ENCODE data around the gene TCFL5.

The TCFL5 gene

DNA sequence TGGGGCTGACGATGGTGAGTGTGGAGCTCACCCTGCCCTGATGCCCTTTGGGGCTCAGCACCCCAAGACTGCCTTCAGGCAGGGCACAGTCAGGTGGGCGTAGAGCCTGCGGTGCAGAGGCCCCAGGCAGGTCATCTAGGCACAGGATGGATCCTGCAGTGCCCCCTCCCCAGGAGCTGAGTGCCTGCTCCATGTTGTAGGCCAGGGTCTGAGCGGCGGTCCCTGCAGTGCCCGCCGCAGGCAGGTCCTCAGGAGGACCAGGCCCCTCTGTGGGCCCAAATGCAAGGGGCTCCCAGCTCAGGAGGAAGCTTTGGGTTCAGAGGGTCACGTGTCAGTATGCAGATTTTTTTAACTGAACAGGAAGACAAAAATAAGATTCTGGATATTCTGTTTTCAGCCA lies 62.6 kb downstream of the TCFL5 start:
- no peak for DNase-seq (ENCODE audit: low read depth, low spot score)

DNA sequence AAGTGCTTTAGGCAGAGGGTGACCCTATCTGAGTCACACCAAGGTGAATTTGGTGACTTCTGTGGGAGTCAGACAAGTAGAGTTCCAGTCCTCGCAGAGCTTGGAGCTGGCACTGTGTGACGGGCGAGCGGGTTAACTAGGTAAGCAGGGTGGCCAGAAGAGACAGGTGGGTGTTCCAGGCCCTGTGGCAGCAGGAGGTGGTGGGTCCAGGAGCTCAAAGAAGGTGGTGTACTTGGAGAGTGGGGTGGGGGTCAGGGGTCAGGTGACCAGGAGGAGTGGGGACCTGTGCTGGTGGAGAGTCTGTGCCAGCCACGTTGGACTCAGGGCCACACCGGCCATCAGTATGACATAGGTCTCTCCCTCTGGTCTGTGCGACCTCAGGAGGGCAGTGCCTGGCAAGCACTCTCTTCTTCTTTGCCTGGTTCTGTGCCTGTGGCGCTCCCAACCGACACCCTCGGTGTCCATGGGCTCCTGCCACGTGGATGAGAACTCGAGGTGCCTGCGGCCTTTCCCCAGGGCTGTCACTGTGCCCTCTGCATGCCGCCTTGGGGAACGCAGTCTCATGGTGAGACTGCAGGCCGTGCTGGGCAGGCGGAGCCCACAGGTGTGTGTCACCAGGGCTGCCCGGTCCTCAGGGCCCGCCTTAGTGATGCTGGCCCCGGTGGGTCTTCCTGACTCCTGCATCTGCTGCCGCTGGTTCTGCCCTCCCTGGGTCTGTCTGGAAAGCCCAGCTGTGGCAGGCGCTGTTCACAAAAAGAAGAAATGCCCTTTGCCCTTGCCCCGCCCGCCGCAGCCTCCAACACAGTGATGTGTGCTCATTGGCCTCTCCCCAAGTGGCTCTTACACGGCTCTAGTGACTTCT lies 63.7 kb downstream of the TCFL5 start:
- DNase-seq (ENCODE audit: low read depth, low spot score), result no peak

DNA sequence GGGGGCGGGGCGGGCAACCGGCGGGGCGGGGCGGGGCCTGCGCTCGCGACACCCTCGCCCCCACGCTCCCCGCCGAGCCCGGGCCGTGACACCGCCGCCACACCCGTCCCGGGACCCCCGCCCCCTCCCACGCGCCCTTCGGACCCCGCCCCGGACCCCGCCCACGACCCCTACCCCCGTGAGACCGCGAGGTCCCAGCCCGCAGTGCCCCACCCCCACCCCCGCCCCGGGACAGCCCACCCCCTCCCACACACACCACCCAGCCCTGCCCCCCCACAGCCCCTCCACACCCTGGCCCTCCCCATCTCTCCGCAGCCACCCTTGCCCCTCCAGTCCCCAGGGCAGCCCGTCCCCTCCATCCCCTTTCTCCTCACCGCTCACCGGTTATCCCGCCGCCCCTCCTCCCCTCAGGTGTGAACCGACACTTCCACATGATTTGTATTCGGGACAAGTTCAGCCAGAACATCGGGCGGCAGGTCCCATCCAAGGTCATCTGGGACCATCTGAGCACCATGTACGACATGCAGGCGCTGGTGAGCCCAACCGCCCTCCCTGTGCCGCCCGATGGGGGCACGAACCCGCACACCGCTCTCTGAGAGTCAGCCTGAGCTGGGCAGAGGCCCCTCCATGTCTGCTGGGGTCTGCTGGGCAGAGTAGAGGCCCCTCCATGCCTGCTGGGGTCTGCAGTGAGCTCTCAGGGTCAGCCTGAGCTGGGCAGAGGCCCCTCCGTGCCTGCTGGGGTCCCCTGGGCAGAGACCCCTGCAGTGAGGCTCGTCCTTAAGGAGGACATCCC lies 64.7 kb downstream of the TCFL5 start:
- no peak for DNase-seq (ENCODE audit: low read depth, low spot score)

DNA sequence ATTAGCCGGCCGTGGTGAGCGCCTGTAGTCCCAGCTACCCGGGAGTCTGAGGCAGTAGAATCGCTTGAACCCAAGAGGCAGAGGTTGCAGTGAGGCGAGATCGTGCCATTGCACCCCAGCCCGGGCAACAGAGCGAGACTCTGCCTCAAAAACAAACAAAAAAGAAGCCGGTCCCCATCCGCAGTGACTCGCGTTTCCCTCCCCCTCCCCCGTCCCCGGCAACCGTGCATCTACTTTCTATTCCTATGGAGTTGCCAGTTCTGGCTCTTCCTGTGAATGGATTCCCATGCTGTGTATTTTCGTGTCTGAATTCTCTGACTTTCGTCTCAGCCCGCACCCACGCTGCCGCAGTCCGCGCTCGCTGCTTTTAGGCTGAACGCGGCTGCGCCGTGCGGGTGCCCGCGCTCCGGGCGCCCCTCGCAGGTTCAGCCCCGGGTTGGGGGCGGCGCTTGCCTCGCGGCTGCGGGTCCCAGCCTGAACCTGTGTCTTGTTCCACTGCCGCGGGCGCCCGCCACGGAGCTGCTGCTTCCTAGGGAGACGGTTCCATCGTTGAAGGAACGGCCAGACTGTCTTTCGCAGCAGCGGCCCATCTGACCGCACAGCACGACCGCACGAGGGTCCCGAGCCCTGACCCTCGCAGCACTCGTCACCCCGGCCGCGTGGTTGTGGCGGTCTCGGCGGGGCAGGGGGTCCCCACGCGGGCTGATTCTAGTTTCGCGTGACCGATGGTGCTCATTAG lies 66.4 kb downstream of the TCFL5 start:
- no peak for DNase-seq (ENCODE audit: low read depth, low spot score)

DNA sequence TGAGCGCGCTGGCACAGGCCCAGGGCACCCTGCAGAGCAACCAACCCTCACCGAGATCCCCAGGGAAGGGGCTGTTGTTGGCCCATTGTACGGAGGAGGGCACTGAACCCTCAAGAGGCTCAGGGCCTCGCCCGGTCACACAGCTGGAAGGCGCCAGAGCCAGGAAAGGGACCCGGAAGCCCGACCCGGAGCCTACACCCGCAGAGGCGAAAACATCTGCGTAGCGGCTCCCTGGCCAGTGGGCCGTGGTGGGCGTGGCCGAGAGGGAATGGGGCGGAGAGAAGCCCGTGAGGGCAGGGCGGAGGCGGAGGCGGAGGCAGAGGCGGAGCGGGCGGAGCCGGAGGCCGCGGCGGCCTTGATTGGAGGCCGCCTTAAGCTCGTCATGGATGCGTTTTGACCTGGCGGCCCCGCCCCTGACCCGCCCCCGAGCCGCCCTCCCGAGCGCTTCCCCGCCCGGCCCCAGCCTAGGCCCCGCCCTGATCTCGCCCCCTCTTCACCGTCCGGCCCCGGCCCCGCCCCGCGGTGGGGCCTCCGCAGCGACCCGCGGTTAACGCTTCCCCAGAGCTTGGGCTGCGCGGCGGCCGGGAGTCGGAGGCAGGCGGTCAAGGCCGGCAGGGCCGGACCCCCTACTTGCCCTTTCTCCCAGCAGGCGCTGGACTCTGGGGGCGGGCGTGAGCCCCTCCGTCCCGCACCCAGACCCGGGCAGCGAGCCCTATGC lies 67.5 kb downstream of the TCFL5 start:
- DNase-seq (ENCODE audit: low read depth, low spot score), result peak; percentile 80

DNA sequence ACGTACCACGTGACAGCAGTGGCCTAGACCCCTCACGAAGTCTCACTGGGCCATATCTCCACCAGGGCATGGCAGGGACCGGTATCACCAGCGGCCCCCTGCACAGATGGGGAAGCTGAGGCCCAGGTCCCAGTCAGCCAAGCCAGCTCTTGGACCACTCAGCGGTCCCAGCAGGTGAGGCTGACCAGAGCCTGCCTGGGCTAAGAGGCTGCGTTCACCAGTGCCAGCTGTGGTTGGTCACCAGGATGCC lies 67.9 kb downstream of the TCFL5 start:
- DNase-seq (ENCODE audit: low read depth, low spot score), result no peak

DNA sequence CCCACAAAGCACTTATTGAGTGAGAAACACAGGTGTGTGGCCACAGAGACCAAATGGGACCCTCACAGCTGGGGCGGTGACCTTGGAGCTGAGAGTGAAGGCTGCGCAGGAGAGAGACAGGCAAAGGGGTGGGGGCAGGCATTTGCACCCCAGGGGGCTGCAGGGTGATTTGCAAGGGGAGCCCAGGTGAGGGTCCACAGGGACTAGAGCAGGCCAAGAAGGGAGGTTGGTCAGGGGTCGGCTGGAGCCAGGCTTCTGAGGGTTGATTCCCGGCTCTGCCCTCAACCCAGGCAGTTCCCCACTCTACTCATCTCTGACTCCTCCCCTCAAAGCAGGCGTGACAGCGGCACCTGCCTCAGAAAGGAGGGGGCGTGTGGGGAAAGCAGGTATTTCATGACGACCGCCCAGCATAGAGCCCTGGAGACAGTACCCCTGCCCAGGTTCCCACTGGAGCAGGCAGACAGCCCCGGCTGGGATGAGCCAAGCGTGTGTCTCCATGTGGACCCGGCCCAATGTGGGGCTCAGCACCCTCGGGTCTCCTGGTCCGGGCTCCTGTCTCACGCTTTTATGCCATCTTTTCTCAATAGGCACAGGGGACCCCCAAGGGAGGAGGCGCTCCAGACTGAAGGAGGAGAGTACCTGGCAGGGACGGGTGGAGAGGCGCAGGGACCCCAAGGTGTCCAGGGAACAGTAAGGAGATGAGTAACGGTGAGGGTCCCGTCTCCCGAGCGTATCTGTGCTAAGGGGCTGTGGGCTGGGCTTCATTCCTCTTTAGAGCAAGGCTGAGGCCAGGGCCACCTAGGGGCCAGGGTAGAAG lies 68.5 kb downstream of the TCFL5 start:
- DNase-seq (ENCODE audit: low read depth, low spot score), result no peak

DNA sequence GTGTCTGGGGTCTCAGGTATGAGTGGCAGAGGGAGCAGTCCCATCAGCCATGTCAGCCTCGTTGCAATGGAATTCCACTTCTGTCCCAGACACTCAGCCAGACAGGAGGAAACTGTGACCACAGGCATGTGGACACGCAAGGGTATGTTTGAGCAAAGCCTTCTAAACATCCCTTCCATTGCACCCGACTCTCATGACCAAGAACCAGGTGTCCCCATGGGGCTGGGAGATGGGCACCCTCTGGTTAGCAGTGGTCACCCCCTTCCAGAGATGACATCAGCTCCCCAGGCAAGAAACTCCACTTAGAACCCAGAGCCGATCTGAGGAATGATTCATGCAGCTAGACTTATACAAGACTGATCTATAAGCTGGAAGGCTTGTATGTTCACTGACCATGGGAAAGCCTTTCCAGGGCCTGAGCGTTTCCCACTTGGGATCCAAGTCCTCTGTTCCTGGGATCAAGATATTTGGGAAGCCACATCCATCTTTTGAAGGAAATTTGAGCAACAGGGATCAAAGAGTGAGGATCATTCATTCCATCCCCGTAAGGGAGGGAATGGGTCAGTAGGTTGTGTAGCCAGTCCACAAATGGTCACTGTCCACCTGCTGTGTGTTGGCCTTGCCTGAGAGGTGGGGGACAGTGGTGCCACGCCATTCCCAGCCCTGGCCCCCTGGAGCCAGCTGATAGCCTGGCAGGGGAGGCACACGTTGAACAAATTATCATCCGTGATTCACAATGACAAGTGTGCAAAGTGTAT lies 69.3 kb downstream of the TCFL5 start:
- DNase-seq (ENCODE audit: low read depth, low spot score), result no peak

DNA sequence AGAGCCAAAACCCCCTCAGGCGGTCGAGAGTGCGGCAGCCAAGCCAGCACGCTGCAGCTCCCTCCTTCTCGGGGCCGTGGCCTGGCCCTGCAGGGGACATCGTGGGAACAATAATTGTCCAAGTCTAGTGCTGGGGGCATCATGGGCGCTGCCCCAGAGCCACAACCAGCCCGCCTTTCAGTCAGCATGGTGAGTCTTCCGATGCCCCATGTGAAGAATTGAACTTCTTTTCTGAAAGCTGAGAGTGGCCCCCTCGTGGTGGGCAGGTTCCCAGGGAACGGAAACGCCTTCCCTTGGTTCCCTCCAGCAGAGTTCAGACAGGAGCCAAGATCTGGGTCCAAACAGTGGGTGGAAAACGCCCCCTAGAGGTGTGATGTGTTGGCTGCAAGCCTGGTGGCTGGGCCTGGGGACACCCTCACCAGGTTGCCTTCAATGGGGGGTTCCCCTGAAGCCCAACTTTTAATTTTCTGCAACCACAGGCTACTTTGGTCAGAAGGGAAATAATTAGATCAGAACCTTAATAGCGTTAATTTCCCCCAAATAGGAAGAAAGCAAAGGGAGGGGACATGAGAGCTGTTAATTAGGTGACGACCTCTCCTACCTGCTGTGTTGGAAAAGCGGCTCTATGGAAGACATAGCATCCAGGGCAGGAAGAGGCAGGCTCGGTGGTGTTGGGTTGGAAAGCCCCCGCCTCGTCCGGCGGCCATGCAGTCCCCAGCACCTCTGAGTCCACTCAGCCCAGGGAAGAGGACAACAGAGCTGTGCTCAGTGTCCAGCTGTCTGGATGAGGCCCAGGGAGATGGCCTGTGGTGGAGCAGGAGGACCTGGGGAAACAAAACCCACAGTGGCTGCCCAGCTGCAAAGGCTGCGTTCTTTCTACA lies 70.1 kb downstream of the TCFL5 start:
- peak; percentile 76 for DNase-seq (ENCODE audit: low read depth, low spot score)
